Activated CD8-positive, alpha-beta T cell treated with anti-CD3 and anti-CD28 coated beads for 36 hours (primary cell): Measurements from ENCODE around the gene AKAP13. TPM values are rescaled to one million over a fixed set of nuclear protein-coding genes. Genes with fewer than 3 reads are reported as not detected.

Experiments
- ATAC-seq: fragments of 200-7000 bp; cut with Tn5 transposase; one replicate; pipeline ENCODE4 v1.10.0; 2021; ENCODE audit warnings: mild to moderate bottlenecking, moderate library complexity
- CTCF ChIA-PET: fragments of 350-600 bp; sonication (Branson Sonifier 250); formaldehyde crosslinking; loops from one replicate; lab custom pipeline; 2021; ENCODE audit warnings: antibody characterized with exemption; lab: Charles Lee
- POLR2A ChIA-PET: fragments of 350-600 bp; sonication (Branson Sonifier 250); formaldehyde crosslinking; loops from one replicate; lab custom pipeline; 2021; ENCODE audit warnings: antibody characterized with exemption; lab: Charles Lee
- DNase-seq: peaks from one replicate; pipeline ENCODE4 v3.0.0-alpha.2; 2020
- H3K27ac Mint-ChIP-seq: one replicate; pipeline ENCODE4 v1.8.0; 2021; ENCODE audit warnings: mild to moderate bottlenecking, mixed read lengths
- H3K27me3 Mint-ChIP-seq: one replicate; pipeline ENCODE4 v1.8.0; 2021; ENCODE audit warnings: mixed read lengths
- H3K36me3 Mint-ChIP-seq: one replicate; pipeline ENCODE4 v1.8.0; 2021; ENCODE audit warnings: low read depth, mixed read lengths
- H3K4me1 Mint-ChIP-seq: one replicate; pipeline ENCODE4 v1.8.0; 2021; ENCODE audit warnings: low read depth, mixed read lengths
- H3K4me3 Mint-ChIP-seq: one replicate; pipeline ENCODE4 v1.8.0; 2021; ENCODE audit warnings: mild to moderate bottlenecking, moderate library complexity, mixed read lengths
- H3K9me3 Mint-ChIP-seq: one replicate; pipeline ENCODE4 v1.8.0; 2021; ENCODE audit warnings: mixed read lengths
- intact Hi-C: fragments of 100-400 bp; cut with micrococcal nuclease; formaldehyde crosslinking; loops from one replicate; pipeline ENCODE4 v1.10.0; 2022
- total RNA-seq, 2 experiments: library from RNA; stranded (reverse); gene quantifications; one replicate each; pipeline ENCODE4 v1.2.3, GENCODE V29; 2021
- TF ChIP-seq, protein P1 (sequence below): fragments of 200-600 bp; IDR thresholded peaks from one replicate; pipeline ENCODE4 v1.8.0; 2022; ENCODE audit warnings: antibody characterized with exemption, mild to moderate bottlenecking

The AKAP13 gene
- total RNA-seq, 2 experiments from 2014 or later, result 79.1 to 79.5 TPM

DNA sequence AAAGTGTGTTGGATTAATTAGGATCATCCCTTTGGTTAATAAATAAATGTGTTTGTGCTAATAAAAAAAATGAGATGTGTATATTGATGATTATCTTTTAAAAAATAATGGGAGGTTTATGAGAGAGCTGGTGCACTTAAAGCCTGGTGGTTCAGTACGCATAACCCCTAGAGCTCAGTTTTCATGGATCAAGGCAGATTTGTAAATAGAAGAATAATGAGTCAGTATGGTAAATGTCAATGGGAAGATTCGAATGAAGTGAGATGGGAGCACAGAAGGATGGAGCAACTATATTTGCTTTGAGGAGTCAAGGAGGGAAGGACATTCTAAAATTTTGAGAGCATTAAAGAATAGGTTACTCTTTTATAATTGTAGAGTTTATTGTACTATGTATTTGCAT is 35.4 kb downstream of the AKAP13 start:
- TF ChIP-seq, protein P1, sequence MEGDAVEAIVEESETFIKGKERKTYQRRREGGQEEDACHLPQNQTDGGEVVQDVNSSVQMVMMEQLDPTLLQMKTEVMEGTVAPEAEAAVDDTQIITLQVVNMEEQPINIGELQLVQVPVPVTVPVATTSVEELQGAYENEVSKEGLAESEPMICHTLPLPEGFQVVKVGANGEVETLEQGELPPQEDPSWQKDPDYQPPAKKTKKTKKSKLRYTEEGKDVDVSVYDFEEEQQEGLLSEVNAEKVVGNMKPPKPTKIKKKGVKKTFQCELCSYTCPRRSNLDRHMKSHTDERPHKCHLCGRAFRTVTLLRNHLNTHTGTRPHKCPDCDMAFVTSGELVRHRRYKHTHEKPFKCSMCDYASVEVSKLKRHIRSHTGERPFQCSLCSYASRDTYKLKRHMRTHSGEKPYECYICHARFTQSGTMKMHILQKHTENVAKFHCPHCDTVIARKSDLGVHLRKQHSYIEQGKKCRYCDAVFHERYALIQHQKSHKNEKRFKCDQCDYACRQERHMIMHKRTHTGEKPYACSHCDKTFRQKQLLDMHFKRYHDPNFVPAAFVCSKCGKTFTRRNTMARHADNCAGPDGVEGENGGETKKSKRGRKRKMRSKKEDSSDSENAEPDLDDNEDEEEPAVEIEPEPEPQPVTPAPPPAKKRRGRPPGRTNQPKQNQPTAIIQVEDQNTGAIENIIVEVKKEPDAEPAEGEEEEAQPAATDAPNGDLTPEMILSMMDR, result no peak
- Mint-ChIP-seq H3K27me3 (no peaks in the 10 kb centered on the region), H3K4me3 (no peak overlapping the region), H3K36me3 (peaks cover 1% of the 10 kb centered on the region), H3K4me1 (peaks cover 68% of the 10 kb centered on the region), H3K9me3 (no peaks in the 10 kb centered on the region), H3K27ac (no peak overlapping the region)
- ATAC-seq (no peak), DNase-seq (no peak)
- CTCF ChIA-PET, result interaction anchor here (2.0 to 6.8 kb wide), 5 partner anchors 8 to 126 kb away, joined by 10 to 90 read pairs (median 11); no protein-coding TSS in a partner anchor
- intact Hi-C loops, result no loop called here
- POLR2A ChIA-PET, result no interaction called here

DNA sequence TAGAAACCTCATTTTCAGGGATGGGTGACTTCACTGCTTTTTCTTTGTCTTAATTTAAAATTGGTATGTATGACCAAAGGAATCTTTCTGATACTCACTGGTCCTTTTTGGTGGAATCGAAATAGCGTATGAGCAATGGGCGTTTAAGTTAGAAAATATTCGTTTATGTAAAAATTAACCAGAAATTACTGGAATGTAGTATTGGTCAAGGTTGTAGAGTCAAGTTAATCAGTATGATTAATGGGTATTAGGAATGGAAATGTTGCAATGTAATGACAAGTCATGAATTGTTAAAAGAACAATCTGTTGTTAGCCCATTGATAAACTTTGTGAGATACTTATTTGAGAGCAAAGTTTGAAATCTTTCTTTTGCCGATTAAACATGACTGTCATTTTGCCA is 36.9 kb downstream of the AKAP13 start:
- ChIA-PET POLR2A (no interaction called here), CTCF (interaction anchor here (1.0 to 6.8 kb wide), 4 partner anchors 14 to 119 kb away, joined by 3 to 90 read pairs (median 7); no protein-coding TSS in a partner anchor)
- no peak for ATAC-seq
- no peak for DNase-seq
- Mint-ChIP-seq H3K9me3 (no peaks in the 10 kb centered on the region), H3K4me1 (peaks cover 68% of the 10 kb centered on the region), H3K27ac (no peak overlapping the region), H3K36me3 (peaks cover 1% of the 10 kb centered on the region), H3K27me3 (no peaks in the 10 kb centered on the region), H3K4me3 (no peak overlapping the region)
- TF ChIP-seq, protein P1, result no peak
- intact Hi-C loops, result no loop called here

- Mint-ChIP-seq H3K27me3 (no peaks in the 10 kb centered on the region), H3K27ac (no peak overlapping the region), H3K4me3 (no peak overlapping the region), H3K36me3 (peaks cover 1% of the 10 kb centered on the region), H3K9me3 (no peaks in the 10 kb centered on the region), H3K4me1 (peaks cover 70% of the 10 kb centered on the region)
- CTCF ChIA-PET, result no interaction called here
- ATAC-seq, result no peak
- DNase-seq, result no peak
- TF ChIP-seq, protein P1, result no peak
- intact Hi-C loops, result no loop called here
- POLR2A ChIA-PET, result interaction anchor here (0.6 kb wide), 1 partner anchor 628 kb away, joined by 3 read pairs; no protein-coding TSS in a partner anchor
Observed at GRCh38 chr15:85419161-85419560, 38.8 kb downstream of the AKAP13 start.

GRCh38 chr15:85421116-85421925 is 40.9 kb downstream of the AKAP13 start:
- peak overlapping the region; percentile 62 for H3K27ac Mint-ChIP-seq
- ATAC-seq (peak; percentile 20), DNase-seq (no peak)
- H3K4me1 Mint-ChIP-seq, result peaks cover 63% of the 10 kb centered on the region
- CTCF ChIA-PET, result no interaction called here
- intact Hi-C loops, result no loop called here
- H3K9me3 Mint-ChIP-seq, result no peaks in the 10 kb centered on the region
- TF ChIP-seq, protein P1, result no peak
- H3K4me3 Mint-ChIP-seq, result no peak overlapping the region
- POLR2A ChIA-PET, result no interaction called here
- H3K36me3 Mint-ChIP-seq, result no peaks in the 10 kb centered on the region
- no peaks in the 10 kb centered on the region for H3K27me3 Mint-ChIP-seq

- CTCF ChIA-PET, result interaction anchor here (2.5 kb wide), 1 partner anchor 8 kb away, joined by 11 read pairs; no protein-coding TSS in a partner anchor
- TF ChIP-seq, protein P1, result no peak
- intact Hi-C loops, result no loop called here
- Mint-ChIP-seq H3K36me3 (no peaks in the 10 kb centered on the region), H3K9me3 (no peaks in the 10 kb centered on the region), H3K4me3 (no peak overlapping the region), H3K27me3 (no peaks in the 10 kb centered on the region), H3K27ac (no peak overlapping the region), H3K4me1 (peaks cover 67% of the 10 kb centered on the region)
- no peak for DNase-seq
- POLR2A ChIA-PET, result no interaction called here
- ATAC-seq, result no peak
Observed at GRCh38 chr15:85422607-85423006, 42.2 kb downstream of the AKAP13 start.
